Femur (tissue), 1 donor: ENCODE data around the gene RPS6KA4.
"Not testable (repeated sequence)": the region's sequence is repeated elsewhere in the genome, so short reads cannot be mapped to it uniquely, and the experiment has no call there.

Source experiments
- DNase-seq: peaks from one replicate; pipeline ENCODE4 v3.0.0-alpha.2; 2017

RPS6KA4 gene

DNA sequence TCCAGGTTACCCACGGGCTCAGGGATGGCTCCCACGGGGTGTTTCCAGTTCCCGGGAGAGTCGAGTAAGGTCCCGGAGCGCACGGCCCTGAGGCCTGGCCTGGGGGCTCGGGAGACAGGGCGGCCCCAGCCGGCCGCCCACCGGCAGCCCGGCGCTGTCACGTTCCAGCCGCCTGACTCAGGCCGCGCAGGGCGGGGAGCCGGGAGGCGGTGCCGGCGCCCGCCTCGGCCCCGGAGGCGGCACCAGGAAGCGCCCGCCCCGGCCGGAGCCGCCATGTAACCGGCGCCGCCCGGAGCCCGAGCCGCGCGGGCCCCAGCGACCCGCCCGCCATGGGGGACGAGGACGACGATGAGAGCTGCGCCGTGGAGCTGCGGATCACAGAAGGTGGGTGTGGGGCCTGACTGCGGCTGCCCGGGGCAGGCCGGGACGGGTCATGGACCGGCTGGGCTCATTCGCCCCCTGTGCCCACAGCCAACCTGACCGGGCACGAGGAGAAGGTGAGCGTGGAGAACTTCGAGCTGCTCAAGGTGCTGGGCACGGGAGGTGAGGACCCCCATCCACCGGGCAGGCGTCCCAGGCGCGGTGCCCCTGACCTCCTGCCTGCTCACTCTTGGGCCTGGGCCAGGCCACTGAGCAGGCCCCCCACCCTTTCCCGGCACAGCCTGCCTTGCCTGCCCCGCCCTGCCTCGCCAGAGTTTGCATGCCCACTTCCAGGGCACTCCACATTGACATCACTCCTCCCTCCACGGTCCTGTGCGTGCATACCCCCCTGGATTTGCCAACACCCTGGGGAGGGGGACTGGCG lies at the start of gene RPS6KA4:
Gene RPS6KA4 (plus strand): TSS at position 256 of the 805 bp plus-strand sequence. CDS start 74 bp downstream, at position 330.
- DNase-seq = peak; percentile 77

DNA sequence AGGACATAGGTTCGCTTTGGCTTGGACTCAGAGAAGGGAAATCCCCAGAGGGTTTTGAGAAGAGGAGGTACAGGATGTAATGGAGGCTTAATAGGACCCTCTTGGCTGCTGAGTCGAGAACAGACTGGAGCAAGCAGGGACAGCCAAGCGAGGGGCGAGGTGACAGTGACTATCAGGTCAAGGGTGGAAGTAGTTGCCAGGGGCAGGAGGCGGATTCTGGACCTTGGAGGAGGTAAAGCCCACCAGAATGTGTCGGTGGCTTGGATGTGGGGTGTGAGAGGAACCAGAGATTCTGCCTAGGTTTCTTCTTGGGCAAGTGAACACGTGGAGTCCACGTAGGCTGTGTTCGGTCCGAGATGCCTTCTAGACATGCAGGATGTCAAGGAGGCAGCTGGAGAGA lies 46.0 kb upstream of the RPS6KA4 start:
- no peak for DNase-seq

DNA sequence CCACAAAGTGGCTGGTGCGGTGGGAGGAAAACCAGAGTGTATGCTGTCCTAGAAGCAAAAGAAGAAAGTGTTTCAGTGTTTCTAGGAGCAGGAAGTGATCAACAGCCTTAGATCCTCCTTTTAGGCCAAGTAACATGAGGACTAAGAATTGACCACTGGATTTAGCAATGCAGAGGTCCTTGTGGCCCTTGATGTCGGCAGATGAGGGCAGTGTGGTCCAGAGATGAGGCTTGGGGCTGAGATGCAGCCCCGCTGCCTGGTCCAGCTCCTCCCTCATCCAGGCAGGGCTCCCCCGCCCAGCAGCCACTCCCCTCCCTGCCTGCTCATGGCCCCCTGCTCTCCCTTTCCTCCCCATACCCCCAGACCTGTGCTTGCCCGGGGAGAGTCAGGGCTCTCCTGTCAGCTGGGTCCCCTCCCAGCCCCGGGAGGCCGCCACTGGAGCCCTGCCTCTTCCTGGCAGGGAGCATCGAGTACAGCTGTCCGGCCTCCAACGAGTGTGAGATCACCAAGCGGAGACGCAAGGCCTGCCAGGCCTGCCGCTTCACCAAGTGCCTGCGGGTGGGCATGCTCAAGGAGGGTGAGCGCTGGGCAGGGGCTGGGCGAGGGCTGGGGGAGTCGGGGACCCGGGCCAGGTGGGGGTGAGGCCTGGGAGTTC lies 45.3 kb upstream of the RPS6KA4 start:
- DNase-seq = no peak

DNA sequence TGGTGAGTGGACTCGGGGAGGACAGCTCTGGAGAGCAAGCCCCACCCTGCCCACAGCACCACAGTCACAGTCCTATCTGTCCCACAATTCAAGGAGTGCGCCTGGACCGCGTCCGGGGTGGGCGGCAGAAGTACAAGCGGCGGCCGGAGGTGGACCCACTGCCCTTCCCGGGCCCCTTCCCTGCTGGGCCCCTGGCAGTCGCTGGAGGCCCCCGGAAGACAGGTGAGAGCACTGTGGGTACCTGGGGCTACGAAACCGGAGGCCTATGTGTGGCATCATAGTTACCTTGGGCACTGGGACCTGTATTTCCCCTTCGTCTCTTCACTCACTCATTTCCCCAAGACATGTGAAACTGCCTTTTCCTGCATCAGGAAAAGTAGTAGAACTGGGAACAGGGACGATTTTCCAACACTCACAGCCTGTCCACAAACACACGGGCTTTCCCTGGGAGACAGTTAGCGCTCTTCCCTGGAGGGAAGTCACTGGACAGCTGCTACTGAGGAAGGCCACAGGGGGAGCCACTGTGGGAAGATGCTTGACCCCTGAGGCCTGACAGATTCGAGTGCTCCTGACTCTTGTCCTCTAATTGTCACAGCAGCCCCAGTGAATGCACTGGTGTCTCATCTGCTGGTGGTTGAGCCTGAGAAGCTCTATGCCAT lies 44.7 kb upstream of the RPS6KA4 start:
- no peak for DNase-seq

- no peak for DNase-seq
Measured at GRCh38 chr11:64314805-64315561, 44.0 kb upstream of the RPS6KA4 start.

GRCh38 chr11:64315667-64316526 lies 43.1 kb upstream of the RPS6KA4 start:
- not testable (repeated sequence) for DNase-seq

GRCh38 chr11:64316672-64317324 lies 42.2 kb upstream of the RPS6KA4 start:
- no peak for DNase-seq

- DNase-seq = peak; percentile 98
Measured at GRCh38 chr11:64317325-64317960, 41.5 kb upstream of the RPS6KA4 start, which contains the start of gene TRMT112. Gene TRMT112, minus strand, starts transcription at chr11:64317559. Its CDS starts 33 bp downstream, at chr11:64317526.

DNA sequence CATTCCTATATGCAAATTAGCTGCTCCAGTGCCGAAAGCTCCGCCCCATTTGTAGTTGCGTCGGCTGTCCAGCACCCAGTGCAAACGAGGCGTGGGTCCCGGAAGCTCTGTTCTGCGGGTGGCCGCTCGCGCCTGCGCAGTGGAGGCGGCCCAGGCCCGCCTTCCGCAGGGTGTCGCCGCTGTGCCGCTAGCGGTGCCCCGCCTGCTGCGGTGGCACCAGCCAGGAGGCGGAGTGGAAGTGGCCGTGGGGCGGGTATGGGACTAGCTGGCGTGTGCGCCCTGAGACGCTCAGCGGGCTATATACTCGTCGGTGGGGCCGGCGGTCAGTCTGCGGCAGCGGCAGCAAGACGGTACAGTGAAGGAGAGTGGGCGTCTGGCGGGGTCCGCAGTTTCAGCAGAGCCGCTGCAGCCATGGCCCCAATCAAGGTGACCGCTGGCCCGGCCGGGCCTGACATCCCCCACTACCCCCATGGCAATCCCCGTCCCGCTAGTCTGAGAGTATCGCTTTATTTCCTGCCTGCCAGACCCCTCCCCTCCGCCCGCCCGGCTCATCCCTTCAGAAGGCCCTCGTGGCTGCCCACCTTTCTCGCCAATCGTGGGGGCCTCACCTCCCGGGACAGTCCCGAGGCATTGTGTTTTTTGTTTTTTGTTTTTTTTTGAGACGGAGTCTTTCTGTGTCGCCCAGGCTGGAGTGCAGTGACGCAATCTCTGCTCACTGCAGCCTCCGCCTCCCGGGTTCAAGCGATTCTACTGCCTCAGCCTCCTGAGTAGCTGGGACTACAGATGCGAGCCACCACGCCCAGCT lies 40.8 kb upstream of the RPS6KA4 start, which contains the start of gene PRDX5:
Gene PRDX5 (plus strand): TSS at position 161 of the 805 bp plus-strand sequence. CDS start 95 bp downstream, at position 256.
- DNase-seq = peak; percentile 99

DNA sequence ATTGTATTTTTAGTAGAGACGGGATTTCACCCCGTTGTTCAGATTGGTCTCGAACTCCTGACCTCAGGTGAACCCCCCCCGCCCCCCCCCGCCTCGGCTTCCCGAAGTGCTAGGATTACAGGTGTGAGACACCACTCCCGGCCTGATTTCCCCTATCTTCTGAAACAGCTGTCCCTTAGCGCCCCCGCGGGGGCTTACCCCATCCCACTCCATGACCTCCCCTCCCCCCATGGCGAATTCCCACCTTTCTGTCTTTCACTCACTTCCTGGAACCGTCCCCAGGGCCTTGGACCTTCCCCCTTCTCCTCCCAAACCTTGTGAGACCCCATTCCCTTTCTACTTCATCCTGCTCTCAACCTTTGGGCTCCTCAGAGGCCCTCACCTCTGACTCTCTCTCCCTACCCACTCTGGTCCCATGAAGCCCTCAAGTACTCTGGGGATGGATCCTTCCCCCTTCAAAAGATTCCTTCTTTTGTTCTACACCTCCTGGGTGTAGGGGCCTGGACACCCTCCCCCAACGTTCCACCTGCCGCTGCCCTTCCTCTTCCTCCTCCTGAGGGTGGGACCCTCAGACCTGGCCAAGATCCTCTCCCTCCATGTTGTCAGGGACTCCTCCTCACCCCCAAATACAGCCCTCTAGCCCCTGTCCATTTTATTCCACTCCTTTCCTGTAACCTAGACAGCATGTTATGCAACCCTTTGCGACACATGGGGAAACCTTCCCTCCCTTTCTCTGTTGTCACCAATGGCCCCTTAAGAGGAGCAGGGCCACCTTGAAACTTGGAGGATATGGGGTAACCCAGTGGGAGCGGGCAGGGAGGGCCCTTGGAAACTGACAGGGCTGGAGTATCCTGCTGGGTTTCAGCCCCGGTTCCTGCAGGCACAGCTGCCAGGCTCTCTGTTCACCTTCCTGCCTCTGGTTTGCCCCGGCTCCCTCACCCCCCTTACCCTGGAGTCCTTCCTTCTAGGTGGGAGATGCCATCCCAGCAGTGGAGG lies 39.9 kb upstream of the RPS6KA4 start:
- no peak for DNase-seq

GRCh38 chr11:64320556-64320955 lies 38.4 kb upstream of the RPS6KA4 start:
- DNase-seq = no peak

GRCh38 chr11:64321026-64321425 lies 37.9 kb upstream of the RPS6KA4 start:
- DNase-seq = no peak

DNA sequence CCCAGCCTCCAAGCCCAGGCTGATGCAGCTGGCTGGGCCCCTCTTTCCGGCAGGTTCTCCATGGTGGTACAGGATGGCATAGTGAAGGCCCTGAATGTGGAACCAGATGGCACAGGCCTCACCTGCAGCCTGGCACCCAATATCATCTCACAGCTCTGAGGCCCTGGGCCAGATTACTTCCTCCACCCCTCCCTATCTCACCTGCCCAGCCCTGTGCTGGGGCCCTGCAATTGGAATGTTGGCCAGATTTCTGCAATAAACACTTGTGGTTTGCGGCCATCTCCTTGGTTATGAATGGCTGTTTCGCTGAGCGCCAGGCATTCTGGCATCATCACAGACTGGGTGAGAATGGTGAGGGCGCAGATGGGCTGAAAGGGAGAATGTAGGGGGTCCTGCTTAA lies 37.4 kb upstream of the RPS6KA4 start:
- no peak for DNase-seq

- no peak for DNase-seq
Measured at GRCh38 chr11:64322925-64323260, 36.1 kb upstream of the RPS6KA4 start.

- no peak for DNase-seq
Measured at GRCh38 chr11:64323373-64323772, 35.6 kb upstream of the RPS6KA4 start.

DNA sequence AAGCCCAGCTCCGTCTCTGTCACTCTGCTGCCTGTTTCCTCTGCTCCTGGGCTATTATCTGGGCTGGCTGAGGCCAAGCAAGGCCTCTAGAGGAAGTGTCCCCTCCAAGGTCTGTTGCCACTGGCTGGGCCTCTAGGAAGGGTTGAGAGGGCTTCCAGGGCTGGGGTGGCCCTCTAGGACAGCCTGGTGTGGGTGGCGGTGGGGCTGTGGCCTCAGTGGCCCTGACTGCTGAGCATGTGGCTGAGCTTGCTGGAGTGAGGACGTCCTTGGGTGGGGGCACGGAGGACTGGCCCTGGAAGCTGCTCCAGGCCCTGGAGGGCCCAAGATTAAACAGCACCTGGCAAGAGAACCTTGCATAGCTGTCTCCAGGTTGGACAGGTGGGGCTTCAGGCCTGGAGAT lies 35.0 kb upstream of the RPS6KA4 start:
- not testable (repeated sequence) for DNase-seq

DNA sequence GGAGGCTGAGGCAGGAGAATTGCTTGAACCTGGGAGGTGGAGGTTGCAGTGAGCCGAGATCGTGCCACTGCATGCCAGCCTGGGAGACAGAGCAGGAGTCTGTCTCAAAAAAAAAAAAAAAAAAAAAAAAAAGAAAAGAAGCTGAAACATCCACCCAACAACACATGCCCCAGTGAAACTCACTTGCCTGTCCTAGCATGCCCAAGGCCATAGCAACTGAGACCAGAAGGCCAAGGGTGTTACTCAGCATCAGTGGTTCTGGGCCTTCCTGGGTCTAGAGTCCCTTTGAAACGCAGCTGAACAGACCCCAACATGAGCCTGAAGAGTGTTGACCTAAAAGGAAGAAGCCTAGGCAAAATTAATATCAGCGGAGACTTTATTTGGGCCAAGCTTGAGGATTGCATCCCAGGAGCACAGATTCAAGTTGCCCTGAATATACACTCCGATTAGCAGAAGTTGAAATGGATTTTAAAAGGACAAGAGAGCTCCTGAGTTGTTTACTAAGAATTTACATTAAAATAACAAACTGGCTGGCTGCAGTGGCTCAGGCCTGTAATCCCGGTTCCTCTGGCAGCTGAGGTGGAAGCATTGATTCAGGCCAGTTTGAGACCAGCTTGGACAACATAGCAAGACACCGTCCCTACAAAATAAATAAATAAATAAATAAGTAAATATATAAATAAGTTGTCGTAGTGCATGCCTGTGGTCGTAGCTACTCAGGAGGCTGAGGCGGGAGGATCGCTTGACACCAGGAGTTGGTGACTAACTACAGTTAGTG lies 34.1 kb upstream of the RPS6KA4 start:
- DNase-seq = no peak

GRCh38 chr11:64327375-64327774 lies 31.6 kb upstream of the RPS6KA4 start:
- no peak for DNase-seq
